ENCODE measurements around the gene CHST13.

DNA sequence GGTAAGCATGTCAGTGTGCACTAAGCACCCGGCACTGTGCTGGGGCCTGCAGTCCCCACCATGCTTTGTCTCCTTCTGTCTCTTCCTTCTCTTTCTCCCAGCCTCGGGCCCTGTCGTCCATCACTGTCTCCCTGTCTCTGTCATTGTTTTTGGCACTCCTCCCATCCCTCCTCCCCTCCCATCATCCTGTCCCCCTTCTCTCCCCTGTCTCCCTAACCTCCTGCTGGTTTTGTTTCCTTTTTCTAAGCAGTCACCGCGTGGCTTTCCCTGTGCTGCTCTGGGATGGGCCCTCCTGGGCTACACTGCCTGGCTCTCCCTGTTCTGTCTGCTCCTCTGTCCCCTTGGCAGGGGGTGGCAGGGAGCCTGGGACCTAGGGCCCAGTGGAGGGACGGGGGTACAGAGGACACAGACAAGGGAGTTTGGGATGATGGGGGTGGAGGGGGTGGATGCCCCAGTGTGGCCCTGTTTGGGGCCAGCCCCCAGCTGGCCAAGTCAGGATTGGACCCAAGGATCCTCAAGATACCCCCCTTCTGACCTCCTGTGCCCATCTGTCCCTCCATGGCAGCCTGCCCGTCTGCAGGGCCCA lies 5.7 kb downstream of the CHST13 start:
- TF ChIP-seq, protein P1, sequence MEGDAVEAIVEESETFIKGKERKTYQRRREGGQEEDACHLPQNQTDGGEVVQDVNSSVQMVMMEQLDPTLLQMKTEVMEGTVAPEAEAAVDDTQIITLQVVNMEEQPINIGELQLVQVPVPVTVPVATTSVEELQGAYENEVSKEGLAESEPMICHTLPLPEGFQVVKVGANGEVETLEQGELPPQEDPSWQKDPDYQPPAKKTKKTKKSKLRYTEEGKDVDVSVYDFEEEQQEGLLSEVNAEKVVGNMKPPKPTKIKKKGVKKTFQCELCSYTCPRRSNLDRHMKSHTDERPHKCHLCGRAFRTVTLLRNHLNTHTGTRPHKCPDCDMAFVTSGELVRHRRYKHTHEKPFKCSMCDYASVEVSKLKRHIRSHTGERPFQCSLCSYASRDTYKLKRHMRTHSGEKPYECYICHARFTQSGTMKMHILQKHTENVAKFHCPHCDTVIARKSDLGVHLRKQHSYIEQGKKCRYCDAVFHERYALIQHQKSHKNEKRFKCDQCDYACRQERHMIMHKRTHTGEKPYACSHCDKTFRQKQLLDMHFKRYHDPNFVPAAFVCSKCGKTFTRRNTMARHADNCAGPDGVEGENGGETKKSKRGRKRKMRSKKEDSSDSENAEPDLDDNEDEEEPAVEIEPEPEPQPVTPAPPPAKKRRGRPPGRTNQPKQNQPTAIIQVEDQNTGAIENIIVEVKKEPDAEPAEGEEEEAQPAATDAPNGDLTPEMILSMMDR (IDR thresholded peaks at IDR 0.05) = no peak
- TF ChIP-seq POLR2A (IDR thresholded peaks at IDR 0.05) = no peak

All from lower leg skin (tissue), 3 donors.